GM12874 (cell line): ENCODE data around the gene CYCS.

Experiments used
- TF ChIP-seq, protein P1 (sequence below): IDR thresholded peaks from 2 replicates; pipeline ENCODE4 v1.5.1; 2011; ENCODE audit warnings: low read depth, mild to moderate bottlenecking, control low read depth, low read length, moderate library complexity; ENCODE audit not compliant: insufficient read depth

The CYCS gene

DNA sequence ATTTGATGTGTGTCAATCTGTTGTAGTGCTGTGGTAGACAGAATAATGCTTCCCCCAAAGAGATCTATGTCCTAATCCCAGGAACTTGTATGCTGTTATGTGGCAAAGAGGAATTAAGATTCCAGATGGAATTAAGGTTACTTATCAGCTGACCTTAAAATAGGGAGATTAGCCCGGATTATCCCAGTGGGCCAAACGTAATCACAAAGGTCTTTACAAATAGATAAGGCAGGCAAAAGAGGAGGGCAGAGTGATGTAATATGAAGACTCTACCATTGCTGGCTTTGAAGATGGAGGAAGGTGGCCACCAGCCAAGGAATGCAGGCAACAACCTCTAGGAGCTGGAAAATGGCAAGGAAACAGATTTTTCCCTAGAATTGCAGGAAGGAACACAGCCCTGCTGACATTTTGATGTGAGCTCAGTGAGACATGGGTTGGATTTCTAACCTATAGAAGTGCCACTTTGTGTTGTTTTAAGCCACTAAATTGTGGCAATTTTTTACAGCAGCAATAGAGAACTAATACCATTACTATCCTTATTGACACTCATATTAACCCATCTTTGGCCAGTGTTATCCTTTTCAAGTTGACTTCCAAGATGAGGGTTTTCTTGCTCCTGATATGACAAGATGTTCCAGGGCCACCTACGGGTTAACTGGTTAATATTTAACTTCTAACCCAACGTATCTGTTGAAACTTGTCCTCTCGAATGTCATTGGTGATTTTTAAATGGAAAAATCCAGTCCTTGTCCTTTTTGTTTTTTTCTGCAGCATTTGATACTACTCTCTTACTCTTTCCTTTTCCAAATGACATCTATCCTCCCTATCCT, 29.3 kb downstream of the CYCS start:
- TF ChIP-seq, protein P1, sequence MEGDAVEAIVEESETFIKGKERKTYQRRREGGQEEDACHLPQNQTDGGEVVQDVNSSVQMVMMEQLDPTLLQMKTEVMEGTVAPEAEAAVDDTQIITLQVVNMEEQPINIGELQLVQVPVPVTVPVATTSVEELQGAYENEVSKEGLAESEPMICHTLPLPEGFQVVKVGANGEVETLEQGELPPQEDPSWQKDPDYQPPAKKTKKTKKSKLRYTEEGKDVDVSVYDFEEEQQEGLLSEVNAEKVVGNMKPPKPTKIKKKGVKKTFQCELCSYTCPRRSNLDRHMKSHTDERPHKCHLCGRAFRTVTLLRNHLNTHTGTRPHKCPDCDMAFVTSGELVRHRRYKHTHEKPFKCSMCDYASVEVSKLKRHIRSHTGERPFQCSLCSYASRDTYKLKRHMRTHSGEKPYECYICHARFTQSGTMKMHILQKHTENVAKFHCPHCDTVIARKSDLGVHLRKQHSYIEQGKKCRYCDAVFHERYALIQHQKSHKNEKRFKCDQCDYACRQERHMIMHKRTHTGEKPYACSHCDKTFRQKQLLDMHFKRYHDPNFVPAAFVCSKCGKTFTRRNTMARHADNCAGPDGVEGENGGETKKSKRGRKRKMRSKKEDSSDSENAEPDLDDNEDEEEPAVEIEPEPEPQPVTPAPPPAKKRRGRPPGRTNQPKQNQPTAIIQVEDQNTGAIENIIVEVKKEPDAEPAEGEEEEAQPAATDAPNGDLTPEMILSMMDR, result no peak

DNA sequence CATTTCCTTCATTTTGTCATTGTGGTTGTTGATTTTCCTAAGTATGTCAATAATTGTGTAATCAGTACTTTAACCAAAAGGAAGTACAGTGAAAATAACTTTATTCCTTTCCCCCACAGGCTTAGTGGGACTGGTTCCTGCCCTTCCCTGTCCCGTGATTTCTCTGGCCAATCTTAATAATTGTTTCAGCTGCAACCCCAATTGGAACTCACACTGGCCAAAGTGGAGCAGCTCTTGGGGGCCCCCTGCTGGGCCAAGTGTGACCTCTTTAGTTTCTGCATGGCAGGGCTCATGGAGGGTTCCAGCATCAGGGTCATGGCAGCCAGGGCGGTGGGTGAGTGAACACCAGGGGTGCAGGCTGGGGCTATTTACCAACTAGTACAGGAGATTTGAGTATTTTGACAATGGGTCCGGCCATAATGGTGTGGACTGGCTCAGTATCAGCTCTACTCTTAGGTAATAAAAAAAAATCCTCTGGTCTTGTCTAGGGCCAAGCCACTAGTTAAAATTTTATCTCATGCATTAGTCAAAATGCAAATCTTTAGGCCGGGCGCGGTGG, 31.7 kb downstream of the CYCS start:
- TF ChIP-seq, protein P1, result peak; percentile 87

DNA sequence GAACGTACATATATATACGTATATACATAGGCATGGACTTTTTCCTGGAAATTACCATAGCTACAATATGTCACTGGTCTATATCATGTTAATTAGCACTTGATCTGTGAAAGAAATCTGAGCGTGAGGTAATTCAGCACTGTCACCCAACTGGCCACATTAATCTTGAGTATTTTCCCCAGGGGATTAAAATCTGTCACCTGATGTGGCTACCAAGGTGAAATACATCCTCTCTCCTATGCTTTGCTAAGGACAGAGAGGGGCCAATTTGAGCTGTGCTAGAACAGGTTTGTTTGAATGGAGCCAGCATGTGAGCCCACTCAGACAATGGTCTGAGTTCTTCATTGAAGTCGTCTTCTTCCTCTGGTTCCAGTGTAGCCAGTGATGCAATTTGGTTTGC, 33.3 kb downstream of the CYCS start:
- TF ChIP-seq, protein P1, result no peak

DNA sequence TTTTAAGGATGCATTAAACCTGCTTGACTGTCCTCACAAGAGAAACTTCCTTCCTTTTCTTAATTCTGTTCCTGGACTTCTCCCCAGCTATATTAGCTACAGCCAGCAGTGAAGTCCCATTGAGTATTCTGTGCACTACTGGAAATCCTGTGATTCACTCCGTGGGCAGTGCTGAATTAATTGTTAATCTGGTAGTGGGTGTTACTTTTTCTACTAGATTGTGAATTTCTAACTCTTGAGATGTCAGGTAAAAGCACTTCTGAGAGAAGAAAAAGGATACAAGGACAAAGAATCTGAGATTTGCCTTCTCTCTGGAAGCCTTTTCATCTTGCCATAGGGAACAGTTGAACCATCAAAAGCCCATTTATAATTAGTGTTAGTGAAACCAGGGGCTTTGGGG, 33.9 kb downstream of the CYCS start:
- TF ChIP-seq, protein P1, result no peak

DNA sequence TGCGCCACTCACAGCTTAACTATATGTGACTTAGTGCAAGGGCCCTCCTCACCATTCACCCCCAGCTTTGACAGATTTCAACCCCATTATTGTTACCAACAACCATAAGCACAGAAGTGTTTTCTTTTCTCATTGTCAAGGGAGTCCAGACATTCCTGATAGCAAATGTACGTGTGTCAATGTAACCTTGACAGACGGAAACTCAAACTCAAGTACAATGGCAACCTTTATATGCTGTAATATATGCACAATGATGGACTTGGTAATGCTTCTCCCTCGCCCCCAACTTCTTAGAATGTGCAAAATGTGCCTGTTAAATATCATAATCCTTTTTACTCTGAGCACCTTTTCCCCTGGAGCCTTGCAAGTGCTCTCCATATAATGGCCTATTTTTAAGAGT, 34.7 kb downstream of the CYCS start:
- TF ChIP-seq, protein P1, result no peak

DNA sequence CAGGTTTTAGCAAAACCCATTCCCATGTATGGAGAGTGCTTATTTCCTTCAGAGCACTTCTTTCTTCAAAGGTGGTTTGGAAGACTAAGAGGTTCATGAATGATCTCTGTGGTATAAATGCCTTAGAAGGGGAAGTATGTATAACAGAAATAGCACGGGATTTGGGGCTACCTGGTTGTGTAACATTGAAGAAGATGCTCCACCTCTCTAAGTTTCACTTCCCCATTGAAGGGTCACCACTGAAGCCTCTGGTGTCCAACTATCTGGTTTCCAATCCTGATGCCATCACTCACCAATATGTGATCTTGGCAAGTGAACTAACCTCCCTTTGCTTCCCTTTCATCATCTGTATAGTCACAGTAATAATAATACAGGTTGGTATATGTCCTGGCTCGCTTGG, 37.2 kb downstream of the CYCS start:
- TF ChIP-seq, protein P1, result no peak

DNA sequence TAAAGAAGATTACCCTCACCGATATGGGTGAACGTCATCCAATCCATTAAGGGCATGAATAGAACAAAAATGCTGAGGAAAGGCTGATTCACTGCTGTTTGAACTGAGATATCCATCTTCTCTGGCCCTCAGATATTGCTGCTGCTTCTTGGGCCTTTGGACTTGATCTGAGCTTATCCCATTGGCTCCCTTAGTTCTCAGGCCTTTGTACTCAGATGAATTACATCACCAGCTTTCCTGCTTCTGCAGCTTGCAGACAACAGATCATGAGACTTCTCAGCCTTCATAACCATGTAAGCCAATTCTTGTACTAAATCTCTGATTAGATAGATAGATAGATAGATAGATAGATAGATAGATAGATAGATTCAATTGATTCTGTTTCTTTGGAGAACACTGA, 40.2 kb downstream of the CYCS start:
- TF ChIP-seq, protein P1, result no peak
